Endothelial cell of hepatic sinusoid (primary cell): ENCODE measurements around the gene ZNF837.
"Not testable (repeated sequence)": the region's sequence is repeated elsewhere in the genome, so short reads cannot be mapped to it uniquely, and the experiment has no call there.

Source experiments
- in situ Hi-C: cut with HindIII; loops from 2 replicates; pipeline ENCODE4 v1.10.0; 2017; ENCODE audit warnings: low sequenced_read_pairs

ZNF837 gene

GRCh38 chr19:58396691-58397532 is 16.1 kb upstream of the ZNF837 start:
- in situ Hi-C loops = no loop called here

- in situ Hi-C loops = no loop called here
Observed at GRCh38 chr19:58395979-58396627, 15.3 kb upstream of the ZNF837 start.

DNA sequence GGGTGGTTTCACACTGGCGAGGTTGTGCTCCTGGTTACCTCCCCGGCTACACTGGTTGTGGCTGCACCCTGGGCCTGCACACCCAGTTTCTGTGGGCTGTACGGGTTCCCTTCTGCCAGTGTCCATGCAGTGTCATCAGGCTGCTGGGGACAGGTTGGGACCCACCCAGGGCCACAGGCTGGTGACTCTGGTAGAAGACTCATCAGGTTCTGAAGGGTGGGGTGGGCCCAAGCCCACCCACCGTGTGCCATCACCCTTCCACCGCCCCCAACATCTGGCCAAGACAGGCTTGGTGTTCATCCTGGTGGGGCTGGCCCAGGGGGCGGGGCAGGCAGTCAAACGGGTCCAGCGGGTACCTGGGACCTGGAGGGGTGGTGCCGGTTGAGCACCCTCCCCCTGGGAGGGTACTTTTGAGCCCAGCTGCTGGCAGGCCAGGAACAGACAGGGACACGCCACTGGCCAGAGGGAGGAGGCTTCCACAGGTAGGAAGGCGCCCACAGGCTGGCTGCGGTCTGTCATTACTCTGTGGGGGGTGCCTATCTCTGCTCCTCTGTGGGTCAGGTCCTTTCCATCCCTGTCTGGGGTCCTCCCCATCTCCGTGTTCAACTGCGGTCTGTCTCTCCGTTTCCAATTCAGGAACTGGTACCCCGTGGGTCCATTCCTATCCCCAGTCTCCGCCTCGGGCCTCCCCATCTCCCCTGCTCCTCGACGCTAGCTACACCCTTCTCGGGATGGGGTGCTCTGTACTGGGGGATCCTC is 14.6 kb upstream of the ZNF837 start, which contains the start of gene RNF225:
TSS of gene RNF225 (plus strand) at position 437 of the 759 bp plus-strand sequence. CDS start 434 bp downstream, outside the sequence.
- in situ Hi-C loops = no loop called here

- in situ Hi-C loops = no loop called here
Observed at GRCh38 chr19:58394821-58395219, 14.0 kb upstream of the ZNF837 start.

DNA sequence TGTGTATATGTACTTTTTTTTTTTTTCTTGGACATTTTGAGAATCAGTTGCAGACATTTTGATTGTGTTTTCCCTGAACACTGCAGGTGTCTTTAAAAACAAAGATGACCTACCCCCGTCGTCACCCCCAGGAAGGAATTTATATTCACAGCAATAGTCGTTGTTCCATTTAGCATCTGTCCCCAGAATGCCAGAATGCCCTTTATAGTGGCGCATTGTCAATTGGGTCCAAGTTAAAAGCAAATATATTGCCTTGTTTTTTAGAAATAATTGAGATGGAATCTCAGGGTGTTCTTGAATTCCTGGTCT is 12.8 kb upstream of the ZNF837 start:
- in situ Hi-C loops = no loop called here

DNA sequence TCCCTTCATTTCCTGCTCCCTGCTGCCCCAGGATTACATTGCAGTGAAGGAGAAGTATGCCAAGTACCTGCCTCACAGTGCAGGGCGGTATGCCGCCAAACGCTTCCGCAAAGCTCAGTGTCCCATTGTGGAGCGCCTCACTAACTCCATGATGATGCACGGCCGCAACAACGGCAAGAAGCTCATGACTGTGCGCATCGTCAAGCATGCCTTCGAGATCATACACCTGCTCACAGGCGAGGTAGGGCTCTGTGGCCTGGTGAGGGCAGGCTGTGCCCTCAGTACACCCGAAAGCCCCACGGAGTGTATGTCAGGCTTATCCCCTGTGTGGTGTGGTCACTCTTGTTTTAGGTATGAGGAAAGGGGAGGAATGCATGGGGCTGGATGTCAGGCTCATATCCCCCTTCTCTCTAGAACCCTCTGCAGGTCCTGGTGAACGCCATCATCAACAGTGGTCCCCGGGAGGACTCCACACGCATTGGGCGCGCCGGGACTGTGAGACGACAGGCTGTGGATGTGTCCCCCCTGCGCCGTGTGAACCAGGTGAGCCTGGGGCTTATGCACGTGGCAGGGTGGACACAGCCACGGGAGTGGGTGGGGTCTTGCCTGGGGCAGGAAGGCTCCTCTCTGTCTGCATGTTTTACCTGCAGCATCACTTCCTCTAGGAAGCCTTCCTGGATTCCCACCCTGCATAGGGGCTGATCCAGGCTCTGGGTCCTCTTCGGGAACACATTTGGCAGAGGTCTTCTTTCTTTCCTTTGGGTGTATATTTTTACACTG is 12.3 kb upstream of the ZNF837 start:
- in situ Hi-C loops = no loop called here

- in situ Hi-C loops = no loop called here
Observed at GRCh38 chr19:58388175-58388526, 7.3 kb upstream of the ZNF837 start.

DNA sequence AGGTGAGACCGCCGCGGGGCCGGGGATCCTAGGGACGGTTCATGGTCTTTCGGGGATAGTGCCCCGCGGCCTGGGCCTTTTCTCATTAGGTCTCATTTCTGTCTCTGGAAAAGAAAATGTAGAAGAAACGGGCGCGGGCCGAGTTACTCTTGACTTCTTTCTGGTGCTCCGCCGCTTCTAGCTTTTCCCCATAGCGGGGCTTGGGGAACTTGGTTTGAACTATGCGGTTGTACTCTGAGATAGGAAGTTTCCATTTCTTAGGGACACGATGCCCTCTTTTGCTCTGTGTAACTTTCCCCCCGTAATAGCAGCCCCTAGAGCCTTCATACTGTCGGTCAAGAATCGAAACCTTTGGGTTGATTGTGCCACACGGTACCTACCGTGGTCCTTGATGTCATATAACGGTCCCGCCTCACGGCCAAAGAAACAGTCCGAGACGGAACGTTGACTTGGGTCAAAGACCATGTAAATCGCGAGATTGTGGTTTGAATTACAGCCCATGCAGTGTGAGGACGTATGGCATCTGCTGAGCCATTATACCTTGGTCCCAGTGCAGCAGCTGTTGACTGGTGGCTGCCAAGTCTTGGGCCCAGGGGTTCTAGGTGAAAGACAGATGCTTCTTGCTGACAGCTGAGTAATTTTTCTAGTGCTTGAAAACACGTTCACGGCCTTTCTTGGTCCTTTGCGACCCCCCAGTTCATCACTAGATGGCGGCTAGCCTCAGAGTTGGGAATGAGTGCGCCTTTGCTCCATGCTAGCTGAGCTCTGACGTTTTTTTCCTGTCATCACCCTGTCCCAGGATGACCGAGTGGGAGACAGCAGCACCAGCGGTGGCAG is 6.7 kb upstream of the ZNF837 start:
- in situ Hi-C loops = no loop called here

GRCh38 chr19:58386576-58387337 is 5.9 kb upstream of the ZNF837 start, which contains the start of gene RPS5:
TSS of gene RPS5 (plus strand) at chr19:58387269. CDS start at chr19:58388138, 869 bp downstream.
- in situ Hi-C loops = no loop called here

DNA sequence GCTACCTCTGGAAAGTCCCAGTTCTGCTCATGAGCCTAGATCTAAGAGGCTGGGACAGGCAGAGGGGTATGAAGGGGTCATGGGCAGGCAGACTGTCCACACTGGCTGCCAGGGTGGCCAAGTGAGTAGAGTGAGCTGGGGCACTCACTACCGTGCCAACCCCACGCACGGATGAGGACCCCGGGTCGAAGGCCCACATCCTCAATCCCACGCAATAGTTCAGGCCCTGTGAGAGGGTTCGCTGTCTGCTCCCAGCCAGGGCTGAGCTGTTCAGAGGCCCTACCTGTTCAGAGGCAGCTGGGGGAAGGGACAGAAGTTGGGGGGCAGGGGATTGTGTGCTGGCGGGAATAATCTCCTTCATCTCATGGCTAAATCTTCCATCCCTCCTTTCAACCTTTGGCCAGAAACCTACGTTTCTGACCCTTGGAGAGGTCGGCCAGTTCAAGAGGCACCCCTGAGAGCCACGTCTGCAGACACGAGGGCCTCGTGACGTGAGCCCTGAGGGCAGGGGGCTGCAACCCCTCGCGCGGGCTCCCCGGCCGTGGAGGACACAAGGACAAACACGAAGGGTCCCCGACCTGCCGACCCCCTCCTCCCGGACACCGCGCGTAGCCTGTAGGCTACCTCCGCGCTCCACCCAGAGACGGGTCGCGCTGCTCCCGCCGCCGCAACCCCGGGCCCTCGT is 5.2 kb upstream of the ZNF837 start:
- in situ Hi-C loops = no loop called here

DNA sequence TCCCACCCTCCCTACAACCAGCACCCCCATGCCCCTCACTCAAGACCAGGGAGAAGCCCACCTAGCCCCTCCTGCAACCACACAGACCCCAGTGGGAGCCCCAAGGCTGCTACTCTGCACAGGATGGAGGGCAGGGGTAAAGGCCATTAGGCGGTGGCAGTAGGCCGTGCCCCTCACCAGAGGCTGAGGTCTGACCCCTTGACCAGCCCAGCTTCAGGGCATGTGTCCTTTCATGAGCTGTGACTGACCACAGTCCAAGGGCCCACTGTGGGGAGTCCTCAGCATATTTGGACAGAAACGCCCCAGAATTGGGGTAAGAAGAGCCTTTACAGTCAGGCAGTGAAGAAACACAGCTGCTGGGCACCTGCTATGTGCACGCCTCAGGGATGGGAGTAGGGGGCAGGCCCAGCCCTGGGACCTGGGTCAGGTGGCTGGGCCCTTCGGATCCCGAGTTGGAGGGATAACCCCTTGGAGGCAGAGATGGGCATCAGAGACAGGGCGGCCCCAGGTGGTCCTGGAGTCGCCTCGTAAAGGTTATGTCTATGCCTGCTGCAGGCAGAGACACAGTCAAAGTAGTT is 4.6 kb upstream of the ZNF837 start:
- in situ Hi-C loops = no loop called here

DNA sequence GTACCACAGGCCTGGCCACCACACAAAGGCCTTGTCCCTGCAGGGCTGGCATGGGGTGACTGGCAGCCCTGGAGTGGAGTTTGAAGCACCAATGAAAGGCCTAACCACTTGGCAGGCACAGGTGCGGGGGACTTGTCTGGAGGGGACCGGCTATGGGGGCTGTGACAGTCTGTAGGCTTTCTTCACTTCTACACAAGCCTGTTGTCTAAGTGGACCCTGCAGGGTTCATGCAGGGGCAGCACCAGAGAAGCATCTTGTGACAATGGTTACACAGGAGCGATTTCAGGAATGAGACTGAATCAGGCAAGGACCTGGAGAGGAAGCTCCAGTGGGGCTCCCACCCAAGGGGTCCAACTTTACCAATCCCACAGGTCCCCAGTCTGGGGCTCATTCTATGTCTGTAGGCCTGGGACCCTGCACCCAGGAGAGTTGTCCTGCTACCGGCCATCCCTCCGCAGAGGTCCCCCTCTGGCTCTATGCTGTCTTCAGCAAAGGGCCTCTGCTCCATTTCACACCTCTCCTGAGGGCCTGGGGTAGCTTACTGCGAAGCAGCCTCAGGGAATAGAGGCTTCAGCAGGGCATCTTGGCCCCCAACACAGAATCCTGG is 2.3 kb upstream of the ZNF837 start:
- in situ Hi-C loops = loop anchor here (5.0 kb wide), 1 partner anchor 74 kb away; no protein-coding TSS in a partner anchor

DNA sequence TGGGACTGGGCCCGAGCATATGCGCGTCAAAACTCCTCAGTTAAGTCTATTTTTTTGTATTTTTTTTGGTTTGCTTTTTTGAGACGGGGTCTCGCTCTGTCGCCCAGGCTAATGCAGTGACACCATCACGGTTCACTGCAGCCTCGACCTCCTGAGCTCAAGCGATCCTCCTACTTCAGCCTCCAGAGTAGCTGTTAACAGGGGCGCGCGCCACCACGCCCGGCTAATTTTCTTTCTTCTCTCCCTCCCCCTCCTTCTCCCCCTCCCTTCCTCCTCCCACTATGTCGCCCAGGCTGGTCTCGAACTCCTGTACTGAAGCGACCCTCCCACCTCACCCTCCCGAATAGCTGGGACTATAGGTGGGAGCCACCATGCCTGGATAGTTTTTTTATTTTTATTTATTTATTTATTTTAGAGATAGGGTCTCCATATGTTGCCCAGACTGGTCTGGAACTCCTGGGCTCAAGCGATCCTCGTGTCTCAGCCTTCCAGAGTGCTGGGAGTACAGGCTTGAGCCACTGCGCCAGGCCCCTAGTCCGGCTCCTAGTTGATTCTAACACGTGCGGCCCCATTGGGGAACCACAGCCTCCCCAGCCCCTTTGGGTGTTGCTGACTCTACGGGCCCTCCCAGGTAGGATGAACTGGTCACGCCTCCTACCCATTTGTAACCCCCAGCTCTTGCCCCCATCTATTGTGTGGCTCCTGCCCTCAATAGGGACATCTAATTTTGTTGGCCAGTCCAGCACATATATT is 806 bp upstream of the ZNF837 start:
- in situ Hi-C loops = loop anchor here (5.0 kb wide), 1 partner anchor 76 kb away; no protein-coding TSS in a partner anchor

- in situ Hi-C loops = loop anchor here (5.0 kb wide), 1 partner anchor 77 kb away; no protein-coding TSS in a partner anchor
Observed at GRCh38 chr19:58380037-58380661, 681 bp downstream of the ZNF837 start.

DNA sequence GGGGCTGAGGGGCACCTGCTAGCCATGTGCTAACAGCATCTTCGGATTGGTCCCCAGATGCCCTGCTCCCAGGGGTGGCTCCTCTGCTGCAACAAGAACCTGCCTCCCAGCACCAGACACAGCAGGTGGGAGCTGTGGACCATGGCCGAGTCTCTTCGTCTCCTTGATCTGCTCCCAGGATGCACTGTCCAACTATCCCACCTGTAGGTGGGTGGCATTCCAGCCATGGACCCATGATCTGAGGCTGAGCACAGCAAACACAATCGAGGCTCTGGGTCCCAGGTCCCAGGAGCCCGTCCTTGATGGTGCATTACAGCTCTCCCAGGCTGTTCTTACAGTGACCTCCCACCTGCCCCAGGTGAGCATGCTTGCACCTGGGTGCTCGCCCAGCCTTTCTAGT is 1.6 kb downstream of the ZNF837 start:
- in situ Hi-C loops = no loop called here

GRCh38 chr19:58376724-58377123 is 4.1 kb downstream of the ZNF837 start:
- in situ Hi-C loops = not testable (repeated sequence)

GRCh38 chr19:58374200-58374599 is 6.6 kb downstream of the ZNF837 start:
- in situ Hi-C loops = no loop called here
